NCI-H146 (cell line): ENCODE measurements around the gene ZNF689.
A peak's percentile ranks its signal among the peaks of the same experiment; 100 is the strongest.
"Not testable (repeated sequence)": the region's sequence is repeated elsewhere in the genome, so short reads cannot be mapped to it uniquely, and the experiment has no call there.

ENCODE experiments used
- DNase-seq: peaks from one replicate; lab custom pipeline; 2025; lab: John Stamatoyannopoulos, UW

ZNF689 gene

GRCh38 chr16:30609926-30610839 is at the start of gene ZNF689:
Gene ZNF689, minus strand, starts transcription at chr16:30610389. Its CDS starts 348 bp downstream, at chr16:30610041.
- peak; percentile 98 for DNase-seq

GRCh38 chr16:30658731-30659506 is 48.7 kb upstream of the ZNF689 start:
- peak; percentile 99 for DNase-seq

GRCh38 chr16:30657866-30658730 is 47.9 kb upstream of the ZNF689 start, which contains the start of gene FBRS:
Gene FBRS, plus strand, starts transcription at chr16:30658431. Its CDS starts 1,088 bp downstream, at chr16:30659519.
- DNase-seq = peak; percentile 100

GRCh38 chr16:30656974-30657865 is 47.0 kb upstream of the ZNF689 start:
- DNase-seq = peak; percentile 78

- no peak for DNase-seq
Measured at GRCh38 chr16:30656388-30656787, 46.2 kb upstream of the ZNF689 start.

GRCh38 chr16:30655815-30656347 is 45.7 kb upstream of the ZNF689 start:
- DNase-seq = no peak

- DNase-seq = no peak
Measured at GRCh38 chr16:30654856-30655255, 44.7 kb upstream of the ZNF689 start.

GRCh38 chr16:30652718-30653117 is 42.5 kb upstream of the ZNF689 start:
- DNase-seq = no peak

GRCh38 chr16:30652005-30652296 is 41.8 kb upstream of the ZNF689 start:
- no peak for DNase-seq

GRCh38 chr16:30651124-30652004 is 41.2 kb upstream of the ZNF689 start:
- peak; percentile 68 for DNase-seq

GRCh38 chr16:30650369-30651123 is 40.4 kb upstream of the ZNF689 start, which contains the start of gene PRR14:
Gene PRR14, plus strand, starts transcription at chr16:30650960. Its CDS starts 686 bp downstream, at chr16:30651646.
- peak; percentile 100 for DNase-seq

- DNase-seq = no peak
Measured at GRCh38 chr16:30649725-30650368, 39.7 kb upstream of the ZNF689 start.

- no peak for DNase-seq
Measured at GRCh38 chr16:30647274-30647571, 37.0 kb upstream of the ZNF689 start.

GRCh38 chr16:30645727-30646126 is 35.5 kb upstream of the ZNF689 start:
- no peak for DNase-seq

- no peak for DNase-seq
Measured at GRCh38 chr16:30644334-30644830, 34.2 kb upstream of the ZNF689 start.

GRCh38 chr16:30641378-30641982 is 31.3 kb upstream of the ZNF689 start:
- no peak for DNase-seq

- DNase-seq = peak; percentile 71
Measured at GRCh38 chr16:30637944-30638343, 27.8 kb upstream of the ZNF689 start.

- DNase-seq = not testable (repeated sequence)
Measured at GRCh38 chr16:30637139-30637538, 26.9 kb upstream of the ZNF689 start.
